HL-60 (cell line): ENCODE measurements around the gene TMEM245.

Experiments
- DNase-seq, 2 experiments: peaks; one replicate each; pipeline ENCODE4 v3.0.0-alpha.2; 2010 to 2020; ENCODE audit warnings: low read depth in 1 of 2, low spot score in 1 of 2
- H3K27ac ChIP-seq: fragments of 250-450 bp; sonication (Bioruptor Pico); replicated peaks from 2 replicates; pipeline ENCODE4 v1.5.1; 2020; ENCODE audit warnings: mild to moderate bottlenecking, moderate library complexity
- H3K27me3 ChIP-seq: fragments of 250-450 bp; sonication (Bioruptor Pico); 2 replicates; pipeline ENCODE4 v1.5.1; 2021; ENCODE audit warnings: mild to moderate bottlenecking, moderate library complexity; ENCODE audit not compliant: insufficient read depth, poor library complexity, severe bottlenecking
- H3K4me3 ChIP-seq: replicated peaks from 2 replicates; pipeline ENCODE4 v1.5.1; 2011; ENCODE audit warnings: mild to moderate bottlenecking, control low read depth, low read length; ENCODE audit not compliant: insufficient read depth
- GABPA ChIP-seq: IDR thresholded peaks from 2 replicates; pipeline ENCODE4 v1.6.1; 2012; ENCODE audit warnings: low read depth
- POLR2AphosphoS5 ChIP-seq: IDR thresholded peaks from 2 replicates; pipeline ENCODE4 v1.6.1; 2012; ENCODE audit warnings: low read depth
- SPI1 ChIP-seq: IDR thresholded peaks from 2 replicates; pipeline ENCODE4 v1.6.1; 2012; ENCODE audit warnings: low read depth, mild to moderate bottlenecking, borderline replicate concordance
- TF ChIP-seq, protein P1 (sequence below): IDR thresholded peaks from one replicate; pipeline ENCODE4 v1.5.1; 2011; ENCODE audit warnings: low read length, control low read depth, inconsistent platforms; ENCODE audit not compliant: insufficient read depth
- TF ChIP-seq, protein P2 (sequence below): IDR thresholded peaks from 2 replicates; pipeline ENCODE4 v1.6.1; 2012; ENCODE audit warnings: low read depth; ENCODE audit not compliant: insufficient replicate concordance

TMEM245 gene

DNA sequence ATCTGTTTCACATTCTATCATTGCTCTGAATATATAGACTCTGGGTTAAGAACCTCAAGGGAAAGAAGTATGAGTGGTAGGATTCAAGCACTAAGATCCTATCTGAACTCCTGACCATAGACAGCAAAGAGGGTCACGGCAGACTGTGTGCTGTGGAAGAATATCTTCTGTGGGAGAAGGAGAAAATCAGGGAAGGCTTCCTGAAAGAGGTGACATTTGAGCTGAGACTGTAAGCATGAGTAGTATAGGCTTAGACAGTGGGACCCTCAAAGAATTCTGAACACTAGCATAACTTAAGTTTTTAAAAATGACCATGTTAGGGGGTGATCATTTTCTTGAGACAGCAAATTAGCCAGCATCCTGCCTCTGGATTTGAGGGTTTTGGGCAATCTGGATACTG lies 43.4 kb upstream of the TMEM245 start:
- DNase-seq: no peak
- H3K27me3 ChIP-seq: peaks cover 17% of the 10 kb centered on the region
- no peak overlapping the region for H3K4me3 ChIP-seq
- TF ChIP-seq, protein P1, sequence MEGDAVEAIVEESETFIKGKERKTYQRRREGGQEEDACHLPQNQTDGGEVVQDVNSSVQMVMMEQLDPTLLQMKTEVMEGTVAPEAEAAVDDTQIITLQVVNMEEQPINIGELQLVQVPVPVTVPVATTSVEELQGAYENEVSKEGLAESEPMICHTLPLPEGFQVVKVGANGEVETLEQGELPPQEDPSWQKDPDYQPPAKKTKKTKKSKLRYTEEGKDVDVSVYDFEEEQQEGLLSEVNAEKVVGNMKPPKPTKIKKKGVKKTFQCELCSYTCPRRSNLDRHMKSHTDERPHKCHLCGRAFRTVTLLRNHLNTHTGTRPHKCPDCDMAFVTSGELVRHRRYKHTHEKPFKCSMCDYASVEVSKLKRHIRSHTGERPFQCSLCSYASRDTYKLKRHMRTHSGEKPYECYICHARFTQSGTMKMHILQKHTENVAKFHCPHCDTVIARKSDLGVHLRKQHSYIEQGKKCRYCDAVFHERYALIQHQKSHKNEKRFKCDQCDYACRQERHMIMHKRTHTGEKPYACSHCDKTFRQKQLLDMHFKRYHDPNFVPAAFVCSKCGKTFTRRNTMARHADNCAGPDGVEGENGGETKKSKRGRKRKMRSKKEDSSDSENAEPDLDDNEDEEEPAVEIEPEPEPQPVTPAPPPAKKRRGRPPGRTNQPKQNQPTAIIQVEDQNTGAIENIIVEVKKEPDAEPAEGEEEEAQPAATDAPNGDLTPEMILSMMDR: no peak
- TF ChIP-seq GABPA: no peak
- TF ChIP-seq POLR2AphosphoS5: no peak
- TF ChIP-seq SPI1: no peak
- TF ChIP-seq, protein P2, sequence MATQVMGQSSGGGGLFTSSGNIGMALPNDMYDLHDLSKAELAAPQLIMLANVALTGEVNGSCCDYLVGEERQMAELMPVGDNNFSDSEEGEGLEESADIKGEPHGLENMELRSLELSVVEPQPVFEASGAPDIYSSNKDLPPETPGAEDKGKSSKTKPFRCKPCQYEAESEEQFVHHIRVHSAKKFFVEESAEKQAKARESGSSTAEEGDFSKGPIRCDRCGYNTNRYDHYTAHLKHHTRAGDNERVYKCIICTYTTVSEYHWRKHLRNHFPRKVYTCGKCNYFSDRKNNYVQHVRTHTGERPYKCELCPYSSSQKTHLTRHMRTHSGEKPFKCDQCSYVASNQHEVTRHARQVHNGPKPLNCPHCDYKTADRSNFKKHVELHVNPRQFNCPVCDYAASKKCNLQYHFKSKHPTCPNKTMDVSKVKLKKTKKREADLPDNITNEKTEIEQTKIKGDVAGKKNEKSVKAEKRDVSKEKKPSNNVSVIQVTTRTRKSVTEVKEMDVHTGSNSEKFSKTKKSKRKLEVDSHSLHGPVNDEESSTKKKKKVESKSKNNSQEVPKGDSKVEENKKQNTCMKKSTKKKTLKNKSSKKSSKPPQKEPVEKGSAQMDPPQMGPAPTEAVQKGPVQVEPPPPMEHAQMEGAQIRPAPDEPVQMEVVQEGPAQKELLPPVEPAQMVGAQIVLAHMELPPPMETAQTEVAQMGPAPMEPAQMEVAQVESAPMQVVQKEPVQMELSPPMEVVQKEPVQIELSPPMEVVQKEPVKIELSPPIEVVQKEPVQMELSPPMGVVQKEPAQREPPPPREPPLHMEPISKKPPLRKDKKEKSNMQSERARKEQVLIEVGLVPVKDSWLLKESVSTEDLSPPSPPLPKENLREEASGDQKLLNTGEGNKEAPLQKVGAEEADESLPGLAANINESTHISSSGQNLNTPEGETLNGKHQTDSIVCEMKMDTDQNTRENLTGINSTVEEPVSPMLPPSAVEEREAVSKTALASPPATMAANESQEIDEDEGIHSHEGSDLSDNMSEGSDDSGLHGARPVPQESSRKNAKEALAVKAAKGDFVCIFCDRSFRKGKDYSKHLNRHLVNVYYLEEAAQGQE: no peak
- no peak overlapping the region for H3K27ac ChIP-seq

DNA sequence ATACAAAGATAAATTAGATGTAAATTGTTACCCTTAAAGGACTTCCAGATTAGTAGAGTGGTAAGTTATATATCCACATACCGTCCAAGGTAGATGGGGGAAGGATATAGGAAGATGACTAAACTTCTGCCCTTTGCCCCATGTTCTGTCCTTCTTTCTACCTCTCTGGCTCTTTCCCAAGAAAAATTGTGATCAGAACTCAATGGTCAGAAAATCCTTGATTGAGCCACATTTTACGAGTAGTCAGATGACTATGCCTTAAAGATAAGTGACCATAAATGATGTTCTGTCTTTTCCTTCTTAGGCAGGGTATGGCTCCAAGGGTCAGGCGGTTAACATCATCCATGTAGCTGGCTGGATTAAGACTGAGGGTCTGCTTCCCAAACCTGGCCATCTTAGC lies 42.9 kb upstream of the TMEM245 start:
- Histone ChIP-seq H3K27ac (no peak overlapping the region), H3K4me3 (no peak overlapping the region), H3K27me3 (peaks cover 13% of the 10 kb centered on the region)
- no peak for DNase-seq
- no peak for TF ChIP-seq POLR2AphosphoS5
- TF ChIP-seq, protein P1: no peak
- TF ChIP-seq SPI1: no peak
- TF ChIP-seq GABPA: no peak
- TF ChIP-seq, protein P2: no peak

DNA sequence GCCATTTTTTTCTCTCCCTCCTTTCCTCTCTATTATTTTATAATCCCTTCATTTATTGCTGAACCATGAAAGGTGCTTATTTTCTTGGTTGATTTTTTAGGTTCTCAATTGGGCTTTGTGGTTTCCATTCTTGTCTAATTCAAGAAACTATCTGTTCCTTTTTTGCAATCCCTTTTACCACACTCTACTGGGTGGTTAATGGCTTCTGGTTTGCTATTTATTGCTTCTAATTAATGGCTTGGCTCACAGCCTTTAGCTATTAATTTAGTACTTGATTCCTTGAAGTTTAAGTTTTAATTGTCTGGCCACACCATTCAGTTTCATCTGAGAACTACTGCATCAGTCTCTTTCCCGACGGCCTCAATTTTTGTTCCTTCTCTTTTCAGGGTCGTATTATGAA lies 41.7 kb upstream of the TMEM245 start:
- TF ChIP-seq, protein P2: no peak
- TF ChIP-seq, protein P1: no peak
- TF ChIP-seq SPI1 (no peak), GABPA (no peak), POLR2AphosphoS5 (no peak)
- no peak for DNase-seq

More for the DNA sequence above, 41.7 kb upstream of the TMEM245 start:
- H3K27me3 ChIP-seq: peaks cover 8% of the 10 kb centered on the region
- H3K4me3 ChIP-seq: no peak overlapping the region
- H3K27ac ChIP-seq: no peak overlapping the region
